Smooth muscle cell (in vitro differentiated cells): Measurements from ENCODE around the gene HEXD. TPM values are rescaled to one million over a fixed set of nuclear protein-coding genes. Genes with fewer than 3 reads are reported as not detected.

ENCODE experiments used
- DNase-seq: peaks from one replicate; lab custom pipeline; 2025; ENCODE audit not compliant: unreplicated experiment; lab: John Stamatoyannopoulos, UW
- H2AFZ ChIP-seq: fragments of 200-600 bp; sonication (generic); 2 replicates; pipeline ENCODE4 v1.6.0; 2016; ENCODE audit warnings: antibody characterized with exemption, low read depth, mild to moderate bottlenecking
- H3F3A ChIP-seq: fragments of 200-600 bp; sonication (generic); 2 replicates; pipeline ENCODE4 v1.6.0; 2017; ENCODE audit warnings: antibody characterized with exemption, low read depth
- H3K27ac ChIP-seq: fragments of 200-600 bp; sonication (generic); 2 replicates; pipeline ENCODE4 v1.5.1; 2016; ENCODE audit warnings: low read depth, mild to moderate bottlenecking
- H3K27me3 ChIP-seq: fragments of 200-600 bp; sonication (generic); 2 replicates; pipeline ENCODE4 v1.6.1; 2016; ENCODE audit warnings: low read depth, mild to moderate bottlenecking
- H3K36me3 ChIP-seq: fragments of 200-600 bp; sonication (generic); 2 replicates; pipeline ENCODE4 v1.5.1; 2016; ENCODE audit warnings: low read depth
- H3K4me1 ChIP-seq: fragments of 200-600 bp; sonication (generic); 2 replicates; pipeline ENCODE4 v1.5.1; 2016; ENCODE audit warnings: low read depth
- H3K4me2 ChIP-seq: fragments of 200-600 bp; sonication (generic); 2 replicates; pipeline ENCODE4 v1.6.0; 2016; ENCODE audit warnings: mild to moderate bottlenecking
- H3K4me3 ChIP-seq: fragments of 200-600 bp; sonication (generic); 2 replicates; pipeline ENCODE4 v1.5.1; 2016; ENCODE audit warnings: mild to moderate bottlenecking
- H3K79me2 ChIP-seq: fragments of 200-600 bp; sonication (generic); 2 replicates; pipeline ENCODE4 v1.6.0; 2016; ENCODE audit warnings: low read depth, mild to moderate bottlenecking
- H3K9ac ChIP-seq: fragments of 200-600 bp; sonication (generic); 2 replicates; pipeline ENCODE4 v1.6.0; 2016; ENCODE audit warnings: low read depth
- H3K9me3 ChIP-seq: fragments of 200-600 bp; sonication (generic); replicated peaks from 2 replicates; pipeline ENCODE4 v1.5.1; 2016; ENCODE audit warnings: low read depth
- H4K20me1 ChIP-seq: fragments of 200-600 bp; sonication (generic); 2 replicates; pipeline ENCODE4 v1.6.0; 2016; ENCODE audit warnings: low read depth
- CTCF ChIP-seq: fragments of 200-600 bp; sonication (generic); IDR thresholded peaks from 2 replicates; pipeline ENCODE4 v1.5.1; 2017; ENCODE audit warnings: borderline replicate concordance, mild to moderate bottlenecking, antibody characterized with exemption; ENCODE audit not compliant: insufficient read depth, poor library complexity, severe bottlenecking
- WGBS: methylation state at CpG from one replicate; pipeline ENCODE4 v1.1.7; 2016; ENCODE audit warnings: low lambda C conversion rate; 5-methylcytosine and 5-hydroxymethylcytosine counted together
- polyA plus RNA-seq: library from polyadenylated mRNA; unstranded; fragments of >200 nt; fragmentation: Nextera tagmentation; extraction: Ambion mirVana; gene quantifications from 2 replicates; pipeline ENCODE4 v1.2.1, GENCODE V29; 2016
- total RNA-seq: library from RNA; depleted of rRNA; stranded (reverse); fragments of >200 nt; gene quantifications from 2 replicates; pipeline ENCODE4 v1.2.3, GENCODE V29; 2014

HEXD gene
- total and polyA plus RNA-seq, 2 experiments from 2014 or later = 1.5 to 9.2 TPM

GRCh38 chr17:82396601-82397435 lies 21.3 kb upstream of the HEXD start:
- 68% methylated on average over 18 of the region's 19 CpGs for WGBS
- H3K27ac ChIP-seq = no peak overlapping the region

GRCh38 chr17:82397449-82398335 lies 20.5 kb upstream of the HEXD start:
- Histone ChIP-seq H3K4me1 (no peaks in the 10 kb centered on the region), H3K9ac (no peak overlapping the region), H3K27ac (no peak overlapping the region), H3K27me3 (no peaks in the 10 kb centered on the region), H3F3A (peaks cover 4% of the 10 kb centered on the region), H3K79me2 (no peaks in the 10 kb centered on the region), H4K20me1 (no peaks in the 10 kb centered on the region), H3K36me3 (no peaks in the 10 kb centered on the region), H3K4me2 (no peak overlapping the region), H2AFZ (no peak overlapping the region), H3K4me3 (no peak overlapping the region), H3K9me3 (no peaks in the 10 kb centered on the region)
- 92% methylated on average over 35 of the region's 38 CpGs for WGBS
- TF ChIP-seq CTCF = no peak
- DNase-seq = no peak

More at GRCh38 chr17:82396601-82397435, 21.3 kb upstream of the HEXD start:
- no peaks in the 10 kb centered on the region for H3K79me2 ChIP-seq
- H3K9ac ChIP-seq = no peak overlapping the region
- no peaks in the 10 kb centered on the region for H3K27me3 ChIP-seq
- H3K36me3 ChIP-seq = no peaks in the 10 kb centered on the region
- no peak overlapping the region for H2AFZ ChIP-seq
- H3K4me1 ChIP-seq = no peaks in the 10 kb centered on the region
- H4K20me1 ChIP-seq = no peaks in the 10 kb centered on the region
- DNase-seq = no peak
- no peak overlapping the region for H3K4me2 ChIP-seq
- H3K9me3 ChIP-seq = no peaks in the 10 kb centered on the region
- peaks cover 4% of the 10 kb centered on the region for H3F3A ChIP-seq
- no peak for TF ChIP-seq CTCF
- no peak overlapping the region for H3K4me3 ChIP-seq

- Histone ChIP-seq H3K4me1 (no peaks in the 10 kb centered on the region), H3K4me3 (no peak overlapping the region), H3K36me3 (no peaks in the 10 kb centered on the region), H3K9ac (no peak overlapping the region), H3F3A (peaks cover 4% of the 10 kb centered on the region), H3K27me3 (no peaks in the 10 kb centered on the region), H3K79me2 (no peaks in the 10 kb centered on the region), H3K9me3 (no peaks in the 10 kb centered on the region), H3K27ac (no peak overlapping the region), H3K4me2 (no peak overlapping the region), H4K20me1 (no peaks in the 10 kb centered on the region), H2AFZ (no peak overlapping the region)
- WGBS = 49% methylated on average over 13 of the region's 13 CpGs
- TF ChIP-seq CTCF = no peak
- DNase-seq = no peak
These were observed 19.1 kb upstream of the HEXD start for GRCh38 chr17:82399041-82399441.
